Anterior cingulate cortex (tissue), 58 donors: ENCODE measurements around the gene PTPRS.

Experiments
- DNase-seq, 58 donors: peaks; one replicate each; lab custom pipeline; 2025; lab: John Stamatoyannopoulos, UW

The PTPRS gene

DNA sequence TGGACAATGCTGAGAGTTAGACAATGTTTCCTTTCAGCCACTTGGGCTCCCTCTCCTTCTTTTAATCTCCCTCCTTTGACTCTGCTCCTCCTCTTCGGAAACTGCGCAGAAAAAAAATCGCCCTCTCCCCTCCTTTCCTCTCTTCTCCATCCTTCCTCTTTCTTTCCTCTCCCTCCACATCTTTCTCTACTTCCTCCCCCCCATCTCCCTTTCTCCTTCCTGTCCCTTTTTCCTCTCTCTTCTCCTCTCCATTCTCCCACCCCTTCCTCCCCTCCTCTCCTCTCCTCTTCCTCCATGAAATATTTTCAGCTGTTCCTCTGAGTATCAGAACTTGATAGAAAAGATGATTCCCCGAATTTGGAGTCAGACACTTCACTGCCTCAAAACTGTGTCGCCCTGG, 15.1 kb upstream of the PTPRS start:
- no peak for DNase-seq

- no peak for DNase-seq
Measured at GRCh38 chr19:5355076-5355475, 14.5 kb upstream of the PTPRS start.

DNA sequence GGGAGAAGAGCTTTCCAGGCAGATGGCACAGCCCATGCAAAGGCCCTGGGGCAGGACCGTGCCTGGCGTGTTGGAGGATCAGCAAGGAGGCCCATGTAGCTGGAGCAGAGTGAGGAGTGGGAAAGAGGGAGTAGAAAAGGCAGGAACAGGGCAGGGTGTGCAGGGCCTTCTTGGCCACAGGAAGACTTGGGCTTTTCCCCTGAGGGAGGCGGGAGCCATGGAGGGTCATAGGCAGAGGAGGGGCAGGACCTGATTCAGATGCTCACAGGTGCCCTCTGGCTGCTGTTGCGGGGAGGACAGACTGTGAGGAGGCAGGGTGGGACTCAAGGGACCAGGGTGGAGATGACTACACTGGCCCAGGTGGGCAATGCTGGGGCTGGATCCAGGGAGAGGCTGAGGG, 13.8 kb upstream of the PTPRS start:
- no peak for DNase-seq

DNA sequence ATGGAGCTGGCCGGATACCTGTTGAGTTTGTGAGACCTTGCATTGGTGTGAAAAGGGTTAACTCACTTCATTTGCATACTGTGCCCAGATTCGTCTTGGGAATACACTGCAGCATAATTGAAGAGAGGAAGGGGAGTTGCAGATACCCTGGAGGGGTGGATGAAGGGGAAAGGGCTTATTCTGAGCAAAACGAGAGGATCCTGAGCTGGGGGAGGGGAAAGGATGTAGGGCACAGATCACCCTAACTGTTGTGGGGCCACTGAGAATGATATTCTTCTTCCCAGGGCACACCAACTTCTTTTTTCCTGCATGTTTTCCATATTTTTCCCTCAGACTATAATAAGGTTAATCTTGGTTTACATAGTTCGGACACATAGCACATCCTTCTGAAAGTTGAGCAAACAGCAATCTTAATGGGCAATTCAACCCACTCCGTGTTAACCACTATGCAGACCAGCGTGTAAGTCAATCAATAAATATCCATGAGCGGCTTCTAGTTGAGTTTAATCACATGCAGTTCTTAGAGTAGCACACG, 11.7 kb upstream of the PTPRS start:
- no peak for DNase-seq

DNA sequence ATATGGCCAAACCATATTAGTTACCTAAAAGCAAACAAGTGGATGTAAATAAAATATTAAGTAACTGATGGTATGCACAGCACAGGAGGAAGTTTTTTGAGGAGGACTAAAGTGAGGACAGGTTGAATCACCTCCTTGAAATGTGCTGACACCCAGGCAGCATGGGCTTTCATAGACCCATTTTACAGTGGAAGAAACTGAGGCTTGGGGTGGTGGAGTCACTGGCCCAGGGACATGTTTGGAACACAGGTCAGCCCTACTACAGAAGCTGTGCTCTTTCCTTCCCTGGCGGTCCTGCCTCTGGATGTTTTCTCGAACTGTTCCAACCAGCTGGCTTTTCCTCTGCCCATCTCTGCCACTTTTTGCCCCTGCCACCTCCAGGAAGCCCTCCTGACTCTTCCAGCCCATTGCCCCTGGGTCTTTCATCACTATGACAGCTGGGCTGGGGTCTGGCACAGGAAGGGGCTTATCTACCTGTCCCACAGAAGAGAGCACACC, 11.2 kb upstream of the PTPRS start:
- DNase-seq: no peak

DNA sequence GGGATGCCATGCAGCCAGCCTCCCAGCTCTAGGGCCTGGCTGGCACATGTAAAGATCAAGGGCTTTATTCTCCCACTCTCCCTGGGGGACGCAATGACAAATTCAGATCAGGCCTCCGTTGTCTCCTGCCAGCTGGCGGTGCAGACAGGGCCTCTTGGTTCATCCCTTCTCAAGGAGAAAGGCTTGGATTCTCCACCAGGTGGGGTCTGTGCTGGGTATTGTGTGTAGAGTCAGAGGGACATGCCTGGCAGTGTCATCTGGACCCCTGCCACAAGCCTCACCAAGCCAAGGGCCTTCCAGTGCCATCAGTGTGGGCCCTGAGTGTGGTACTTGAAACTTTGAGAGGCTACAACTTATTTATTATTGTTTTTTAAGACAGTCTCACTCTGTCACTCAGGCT, 8.4 kb upstream of the PTPRS start:
- DNase-seq: no peak

GRCh38 chr19:5345895-5346386, 5.3 kb upstream of the PTPRS start:
- DNase-seq: no peak

GRCh38 chr19:5343848-5344247, 3.2 kb upstream of the PTPRS start:
- DNase-seq: no peak

- DNase-seq: no peak
Measured at GRCh38 chr19:5342573-5343201, 2.1 kb upstream of the PTPRS start.

DNA sequence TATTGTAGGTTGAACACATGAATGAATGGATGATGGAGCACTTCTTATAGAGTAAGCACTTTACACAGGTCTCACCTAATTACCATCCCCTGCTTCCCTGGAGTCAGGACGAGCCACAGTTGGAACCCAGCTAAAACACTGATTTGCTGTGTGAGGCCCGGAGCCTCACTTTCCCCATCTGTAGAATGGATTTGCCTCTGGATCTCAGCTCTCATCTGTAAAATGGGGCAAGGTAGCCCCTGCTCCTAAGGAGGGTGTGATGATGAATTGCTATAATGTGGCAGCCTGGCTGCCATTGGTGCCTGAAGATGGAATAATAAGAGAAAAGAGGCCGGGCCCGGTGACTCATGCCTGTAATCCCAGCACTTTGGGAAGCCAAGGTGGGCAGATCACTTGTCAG, 1.4 kb upstream of the PTPRS start:
- DNase-seq: no peak

DNA sequence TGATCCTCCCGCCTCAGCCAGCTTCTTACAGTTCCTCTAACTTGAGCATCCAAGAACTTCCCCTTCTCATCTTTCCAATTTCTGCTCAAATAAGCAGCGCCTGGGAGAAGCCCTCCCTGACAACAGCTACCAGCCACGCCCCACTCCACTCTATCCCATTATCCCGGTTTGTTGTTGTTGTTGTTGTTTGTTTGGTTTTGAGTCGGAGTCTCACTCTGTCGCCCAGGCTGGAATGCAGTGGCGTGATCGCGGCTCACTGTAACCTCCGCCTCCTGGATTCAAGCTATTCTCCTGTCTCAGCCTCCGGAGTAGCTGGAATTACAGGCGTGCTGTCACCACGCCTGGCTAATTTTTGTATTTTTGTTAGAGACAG, 822 bp upstream of the PTPRS start:
- no peak for DNase-seq

- peak in 21 of 58 donors; percentile 15 to 66 (median 46) for DNase-seq
Measured at GRCh38 chr19:5339950-5340636, 519 bp downstream of the PTPRS start.

DNA sequence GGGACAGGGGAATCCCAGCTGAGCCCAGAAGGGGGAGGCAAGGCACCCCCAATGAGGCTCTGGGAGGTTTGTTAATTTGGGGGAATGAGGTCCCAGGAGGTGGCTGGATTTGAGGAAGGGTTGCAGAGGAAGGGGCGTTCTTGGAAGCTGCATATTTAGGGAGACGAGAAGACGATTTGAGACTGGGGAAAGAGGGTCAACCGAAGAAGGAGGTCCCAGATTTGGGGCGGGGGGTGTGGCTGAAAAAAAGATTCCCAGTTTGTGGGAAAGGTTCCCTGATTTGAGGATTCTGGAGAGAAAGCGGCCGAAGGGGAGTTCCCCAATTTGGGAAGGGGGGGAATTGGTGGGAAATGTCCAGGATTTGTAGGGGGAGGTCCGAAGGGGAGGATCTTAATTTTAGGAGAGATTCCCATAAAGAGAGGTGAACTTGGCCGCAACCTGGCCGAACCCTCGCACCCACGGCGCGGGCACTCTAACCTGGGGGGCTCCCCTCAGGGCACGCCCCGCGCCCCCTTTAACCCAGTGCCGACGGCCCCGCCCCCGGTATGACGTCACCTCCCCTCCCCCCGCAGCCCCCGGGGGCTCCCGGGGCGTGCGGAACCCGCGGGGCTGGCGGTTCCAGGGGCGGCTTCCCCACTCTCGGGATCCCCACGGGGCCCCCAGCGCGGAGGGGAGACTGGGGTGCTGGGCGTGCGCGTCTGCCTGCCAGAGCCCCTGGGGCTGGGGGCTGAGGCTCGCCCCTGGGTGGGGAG, 1.2 kb downstream of the PTPRS start:
- peak in 7 of 58 donors; percentile 17 to 67 (median 30) for DNase-seq

GRCh38 chr19:5338656-5339197, 1.9 kb downstream of the PTPRS start:
- DNase-seq: peak in 27 of 58 donors; percentile 7 to 44 (median 23)

GRCh38 chr19:5337708-5338655, 2.6 kb downstream of the PTPRS start:
- peak in 3 of 58 donors; percentile 33 to 42 (median 40) for DNase-seq

GRCh38 chr19:5337126-5337525, 3.5 kb downstream of the PTPRS start:
- DNase-seq: peak in 3 of 58 donors; percentile 23 to 36 (median 30)

DNA sequence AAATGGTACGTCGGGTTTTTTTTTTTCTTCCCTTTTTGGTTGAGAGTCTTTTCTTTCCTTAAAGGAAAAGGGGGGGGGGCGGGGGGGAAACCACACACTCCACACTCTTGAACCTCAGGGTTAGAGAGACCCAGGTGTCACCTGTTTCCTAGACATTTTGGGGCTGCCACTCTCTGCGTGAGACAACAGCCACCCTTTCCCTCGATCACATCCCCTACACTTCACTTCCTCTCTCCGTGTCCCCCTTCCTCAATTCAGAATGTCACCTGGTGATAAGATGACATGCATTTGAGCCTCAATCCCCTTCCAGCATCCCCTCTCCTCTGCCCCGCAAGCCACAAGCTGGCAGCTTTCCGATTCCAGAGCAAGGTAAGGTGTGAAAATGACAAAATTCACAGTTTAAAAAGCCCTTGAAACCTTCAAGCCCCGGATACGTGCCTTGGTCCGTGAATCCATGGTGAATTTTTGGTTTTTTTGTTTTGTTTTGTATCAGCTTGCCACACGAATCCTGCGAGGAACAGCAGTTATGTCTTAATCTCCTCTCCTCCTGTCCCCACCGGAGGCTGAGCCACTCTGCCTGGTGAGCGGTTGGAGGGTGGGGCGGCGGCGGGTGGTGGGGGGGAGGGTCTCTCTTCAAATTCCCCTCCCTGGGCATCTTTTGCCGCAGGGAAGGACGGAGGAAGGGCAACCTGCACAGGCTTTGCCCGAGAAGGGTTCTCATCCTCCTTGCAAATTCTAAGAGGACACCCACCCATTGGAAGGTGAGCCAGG, 4.2 kb downstream of the PTPRS start:
- DNase-seq: peak in 1 of 58 donors; percentile 37

DNA sequence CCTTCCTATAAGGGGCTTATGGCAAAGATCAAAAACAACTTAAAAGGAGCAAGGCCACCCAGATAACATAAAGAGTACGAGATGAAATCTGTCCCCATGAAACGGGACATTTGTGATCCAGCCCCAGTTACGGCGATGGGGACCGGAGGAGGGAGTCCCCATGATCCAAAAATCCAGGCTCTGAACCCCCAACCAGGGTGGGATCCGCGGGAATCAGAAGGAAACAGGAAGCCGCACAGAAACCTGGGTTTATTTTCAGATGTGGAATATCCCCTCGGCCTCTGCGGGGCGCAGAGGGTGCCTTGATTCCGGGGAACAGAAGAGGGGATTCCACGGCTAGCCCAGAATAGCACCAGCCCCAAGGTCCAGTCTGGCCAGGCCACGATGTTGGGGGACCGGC, 5.0 kb downstream of the PTPRS start:
- DNase-seq: peak in 1 of 58 donors; percentile 12
